Activated naive CD8-positive, alpha-beta T cell treated with anti-CD3 and anti-CD28 coated beads, Interleukin-2, amount 50 U/mL, for 24 hours (primary cell): ENCODE measurements around the gene ZDBF2.
"Not testable (repeated sequence)": the region's sequence is repeated elsewhere in the genome, so short reads cannot be mapped to it uniquely, and the experiment has no call there.

Experiments used
- ATAC-seq: fragments of 150-1000 bp; cut with Tn5 transposase; one replicate; pipeline ENCODE4 v1.10.0; 2021
- DNase-seq: peaks from one replicate; pipeline ENCODE4 v3.0.0; 2021
- H3K27ac Mint-ChIP-seq: one replicate; pipeline ENCODE4 v1.8.0; 2021; ENCODE audit warnings: mild to moderate bottlenecking, mixed read lengths
- H3K27me3 Mint-ChIP-seq: one replicate; pipeline ENCODE4 v1.8.0; 2021; ENCODE audit warnings: mixed read lengths
- H3K36me3 Mint-ChIP-seq: one replicate; pipeline ENCODE4 v1.8.0; 2021; ENCODE audit warnings: low read depth, mixed read lengths
- H3K4me1 Mint-ChIP-seq: one replicate; pipeline ENCODE4 v1.8.0; 2021; ENCODE audit warnings: mixed read lengths
- H3K4me3 Mint-ChIP-seq: one replicate; pipeline ENCODE4 v1.8.0; 2021; ENCODE audit warnings: mild to moderate bottlenecking, moderate library complexity, mixed read lengths
- H3K9me3 Mint-ChIP-seq: one replicate; pipeline ENCODE4 v1.8.0; 2021; ENCODE audit warnings: mixed read lengths

ZDBF2 gene

DNA sequence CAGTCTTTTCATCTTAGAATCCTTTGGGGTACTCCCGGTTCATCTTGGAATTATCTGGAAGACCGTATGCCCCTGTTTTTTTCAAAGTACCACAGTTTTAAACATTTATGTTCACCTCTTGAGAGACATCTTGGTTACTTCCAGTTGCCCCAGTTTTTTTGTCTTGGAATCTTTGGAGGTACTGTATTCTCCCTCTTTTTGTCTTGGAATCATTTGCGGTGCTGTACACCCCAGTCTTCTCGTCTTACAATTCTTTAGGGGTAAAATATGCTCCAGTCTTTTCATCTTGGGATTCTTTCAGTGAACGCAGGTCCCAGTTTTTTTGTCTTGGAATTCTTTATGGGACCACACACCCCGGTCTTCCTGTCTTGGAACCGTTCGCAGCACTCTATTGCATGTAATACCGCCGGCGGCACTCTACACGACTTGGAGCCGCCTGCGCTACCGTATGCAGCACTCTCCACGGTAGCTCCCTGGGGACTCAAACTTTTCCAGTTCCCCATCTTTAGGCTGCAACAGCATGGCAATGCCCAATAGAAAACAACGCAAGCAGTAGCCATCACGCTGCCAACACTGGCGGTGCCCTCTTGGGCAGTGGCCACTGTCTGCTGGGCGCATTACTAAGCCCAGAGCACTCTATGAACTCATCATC, 21.2 kb upstream of the ZDBF2 start:
- Mint-ChIP-seq H3K4me3 (no peak overlapping the region), H3K36me3 (peaks cover 7% of the 10 kb centered on the region), H3K27ac (no peak overlapping the region), H3K9me3 (peaks cover 11% of the 10 kb centered on the region), H3K27me3 (peaks cover 69% of the 10 kb centered on the region), H3K4me1 (peaks cover 2% of the 10 kb centered on the region)
- DNase-seq (no peak), ATAC-seq (no peak)

DNA sequence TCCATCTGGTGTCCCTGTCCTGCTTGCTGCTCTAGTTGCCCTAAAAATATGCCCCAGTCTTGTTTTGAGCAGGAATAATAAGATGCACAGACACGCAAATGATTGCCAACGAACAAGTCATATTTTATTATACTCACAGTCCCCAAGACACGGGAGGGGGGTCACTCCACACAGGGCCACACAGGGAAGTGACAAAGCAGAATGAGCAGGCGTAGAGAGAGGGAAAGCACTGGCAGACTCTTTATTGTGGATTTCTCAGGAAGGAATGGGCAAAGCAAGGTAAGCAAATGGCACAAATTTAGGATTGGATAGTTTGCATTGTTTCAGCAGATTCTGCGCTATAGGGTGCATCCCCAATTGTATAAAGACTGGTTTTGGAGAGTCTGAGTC, 20.7 kb upstream of the ZDBF2 start:
- peaks cover 11% of the 10 kb centered on the region for H3K9me3 Mint-ChIP-seq
- no peak for DNase-seq
- no peak overlapping the region for H3K4me3 Mint-ChIP-seq
- peaks cover 7% of the 10 kb centered on the region for H3K36me3 Mint-ChIP-seq
- H3K4me1 Mint-ChIP-seq = peaks cover 2% of the 10 kb centered on the region
- no peak overlapping the region for H3K27ac Mint-ChIP-seq
- H3K27me3 Mint-ChIP-seq = peaks cover 67% of the 10 kb centered on the region
- ATAC-seq = no peak

DNA sequence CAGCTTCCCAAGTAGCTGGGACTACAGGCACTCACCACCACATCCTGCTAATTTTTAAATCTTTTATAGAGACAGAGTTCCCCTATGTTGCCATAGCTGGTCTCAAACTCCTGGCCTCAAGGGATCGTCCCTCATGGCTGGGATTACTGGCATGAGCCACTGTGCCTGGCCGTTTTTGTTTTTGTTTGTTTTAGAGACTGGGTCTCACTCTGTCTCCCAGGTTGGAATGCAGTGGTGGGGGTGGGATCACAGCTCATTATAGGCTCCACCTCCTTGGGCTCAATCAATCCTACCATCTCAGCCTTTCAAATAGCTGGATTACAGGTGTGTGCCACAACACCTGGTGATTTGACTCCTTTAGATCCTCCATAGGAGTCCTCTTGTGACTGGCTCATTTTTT, 19.5 kb upstream of the ZDBF2 start:
- Mint-ChIP-seq H3K4me3 (no peak overlapping the region), H3K27me3 (peaks cover 64% of the 10 kb centered on the region), H3K9me3 (peaks cover 11% of the 10 kb centered on the region), H3K4me1 (peaks cover 5% of the 10 kb centered on the region), H3K27ac (no peak overlapping the region), H3K36me3 (peaks cover 7% of the 10 kb centered on the region)
- ATAC-seq (no peak), DNase-seq (no peak)

DNA sequence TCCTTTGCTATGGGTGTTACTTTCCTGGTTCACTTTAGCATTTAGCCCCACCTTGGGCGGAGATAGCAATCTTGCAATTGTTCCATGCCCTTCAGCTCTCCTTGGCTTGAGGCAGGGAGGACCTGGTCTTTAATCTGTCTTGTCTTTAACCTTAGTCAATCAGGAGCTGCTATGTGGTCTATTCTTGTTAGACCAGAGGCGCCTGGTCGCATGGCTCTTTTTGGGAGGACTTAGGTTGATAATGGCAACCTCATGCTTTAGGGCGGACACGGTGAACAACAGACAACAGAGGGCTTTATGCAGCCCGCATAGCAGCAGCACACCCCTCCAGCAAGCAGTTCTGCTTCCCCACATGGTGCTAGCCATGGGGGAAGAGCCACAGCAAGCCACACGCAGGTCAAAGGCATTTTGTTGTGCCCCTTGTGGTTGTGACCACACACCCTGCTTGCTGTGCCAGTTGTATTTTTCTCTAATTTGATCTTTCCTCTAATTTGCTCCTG, 17.7 kb upstream of the ZDBF2 start:
- no peak overlapping the region for H3K4me3 Mint-ChIP-seq
- ATAC-seq (no peak), DNase-seq (no peak)
- peaks cover 5% of the 10 kb centered on the region for H3K36me3 Mint-ChIP-seq
- peaks cover 11% of the 10 kb centered on the region for H3K9me3 Mint-ChIP-seq
- H3K27me3 Mint-ChIP-seq = peaks cover 63% of the 10 kb centered on the region
- H3K27ac Mint-ChIP-seq = no peak overlapping the region
- peaks cover 4% of the 10 kb centered on the region for H3K4me1 Mint-ChIP-seq

DNA sequence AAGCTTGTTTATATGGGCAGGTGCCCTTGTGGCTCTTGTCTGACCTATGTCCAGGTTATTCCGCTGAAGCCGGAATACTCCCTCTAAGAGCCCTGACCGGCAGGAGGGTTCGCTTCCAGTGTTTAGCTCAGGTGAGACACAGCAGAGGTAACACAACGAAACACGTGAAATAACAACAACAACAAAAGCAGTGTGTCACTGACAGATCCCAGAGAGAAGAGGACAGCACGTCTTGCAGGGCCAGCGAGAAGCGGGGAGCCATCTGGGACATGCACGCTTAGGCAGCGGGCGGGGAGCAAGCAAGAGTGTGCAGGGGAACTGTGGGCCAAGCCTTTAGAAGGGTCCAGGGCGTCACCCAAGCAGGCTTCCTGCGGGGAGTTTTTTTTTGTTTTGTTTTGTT, 17.1 kb upstream of the ZDBF2 start:
- Mint-ChIP-seq H3K27me3 (peaks cover 62% of the 10 kb centered on the region), H3K27ac (no peak overlapping the region), H3K4me1 (peaks cover 4% of the 10 kb centered on the region), H3K36me3 (peaks cover 5% of the 10 kb centered on the region), H3K4me3 (no peak overlapping the region), H3K9me3 (peaks cover 11% of the 10 kb centered on the region)
- DNase-seq (no peak), ATAC-seq (no peak)

GRCh38 chr2:206257861-206258260, 16.6 kb upstream of the ZDBF2 start:
- H3K4me1 Mint-ChIP-seq = peaks cover 4% of the 10 kb centered on the region
- H3K9me3 Mint-ChIP-seq = peaks cover 9% of the 10 kb centered on the region
- no peak for ATAC-seq
- peaks cover 5% of the 10 kb centered on the region for H3K36me3 Mint-ChIP-seq
- H3K27me3 Mint-ChIP-seq = peaks cover 62% of the 10 kb centered on the region
- no peak for DNase-seq
- no peak overlapping the region for H3K27ac Mint-ChIP-seq
- no peak overlapping the region for H3K4me3 Mint-ChIP-seq

GRCh38 chr2:206258615-206259014, 15.8 kb upstream of the ZDBF2 start:
- H3K27ac Mint-ChIP-seq, H3K4me3 Mint-ChIP-seq, H3K4me1 Mint-ChIP-seq, ATAC-seq, H3K9me3 Mint-ChIP-seq, H3K36me3 Mint-ChIP-seq, DNase-seq: not testable (repeated sequence)
- H3K27me3 Mint-ChIP-seq = peaks cover 61% of the 10 kb centered on the region

DNA sequence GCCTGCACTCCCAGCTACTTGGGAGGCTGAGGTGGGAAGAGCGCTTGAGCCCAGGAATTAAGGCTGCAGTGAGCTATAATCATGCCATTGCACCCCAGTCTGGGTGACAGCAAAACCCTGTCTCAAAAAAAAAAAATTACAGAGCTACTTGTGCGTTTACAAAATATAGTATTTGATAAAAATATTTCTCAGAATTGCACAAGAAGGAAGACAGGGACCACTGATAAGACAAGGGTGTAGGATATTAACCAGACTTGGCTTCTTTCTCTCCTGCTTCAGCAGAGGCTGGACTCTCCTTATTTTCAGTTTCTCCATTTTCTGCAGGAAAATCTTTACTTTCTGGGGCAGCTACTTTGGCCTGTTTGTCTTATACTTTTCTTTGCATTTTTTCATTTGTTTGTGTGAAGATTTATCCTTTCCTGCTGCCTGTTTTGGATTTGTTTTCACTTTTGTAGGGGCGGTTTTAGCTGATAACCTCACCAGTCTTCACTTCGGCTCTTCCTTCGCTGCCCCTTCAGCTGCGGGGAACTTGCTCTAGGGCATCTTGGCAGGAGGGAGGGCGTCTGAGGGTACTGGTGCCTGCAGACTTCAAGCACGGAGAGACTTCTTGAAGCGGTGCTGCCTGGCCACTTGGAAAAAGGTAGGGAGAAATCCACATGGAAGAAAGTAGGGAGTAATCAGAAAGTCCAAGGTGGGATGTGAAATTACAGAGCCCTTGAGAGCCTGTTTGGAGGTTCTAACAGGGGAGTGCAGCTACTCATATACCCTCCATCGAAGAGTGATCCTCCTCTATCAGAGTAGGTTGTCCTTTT, 14.9 kb upstream of the ZDBF2 start:
- no peak for ATAC-seq
- DNase-seq = no peak
- Mint-ChIP-seq H3K36me3 (peaks cover 4% of the 10 kb centered on the region), H3K27ac (no peak overlapping the region), H3K9me3 (no peaks in the 10 kb centered on the region), H3K4me3 (no peak overlapping the region), H3K27me3 (peaks cover 65% of the 10 kb centered on the region), H3K4me1 (peaks cover 11% of the 10 kb centered on the region)

DNA sequence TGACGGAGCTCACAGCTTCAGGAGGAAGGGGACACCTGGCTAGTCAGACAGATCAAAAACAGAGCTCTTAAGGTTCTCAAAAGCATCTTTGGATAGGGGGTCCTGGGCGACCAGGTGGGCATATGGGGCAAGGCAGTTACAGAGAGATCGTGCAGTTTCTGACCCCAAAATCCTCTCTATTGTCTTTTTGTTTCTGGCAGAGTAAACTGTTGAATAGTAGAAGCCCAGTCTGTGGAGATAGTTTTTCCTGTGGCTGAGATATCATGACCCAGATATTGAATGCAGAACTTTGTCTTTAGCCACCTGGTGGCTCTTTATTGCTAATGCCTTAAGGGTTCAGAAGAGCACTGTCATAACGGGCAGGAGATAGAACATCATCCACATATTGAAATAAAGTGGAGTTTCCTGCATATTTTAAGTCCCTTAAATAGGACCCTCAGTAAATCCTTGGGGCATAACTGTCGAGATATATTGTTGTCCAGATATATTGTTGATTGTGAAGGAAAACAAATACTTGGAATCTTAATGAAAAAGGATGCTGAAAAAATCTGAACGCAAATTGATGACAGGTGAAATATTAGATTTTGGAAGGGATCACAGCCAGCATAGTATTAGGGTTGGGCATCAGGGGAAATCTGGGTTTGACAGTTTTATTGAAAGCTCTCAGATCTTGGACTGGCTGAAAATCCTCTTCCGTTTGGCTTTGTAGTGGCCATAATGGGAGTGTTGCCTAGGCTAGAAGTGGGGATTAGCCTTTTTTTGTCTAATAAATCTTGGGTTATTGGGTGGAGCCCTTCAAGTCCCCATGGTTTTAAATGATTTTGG, 14.1 kb upstream of the ZDBF2 start:
- H3K27me3 Mint-ChIP-seq = peaks cover 66% of the 10 kb centered on the region
- H3K4me1 Mint-ChIP-seq = peaks cover 11% of the 10 kb centered on the region
- no peak for ATAC-seq
- H3K27ac Mint-ChIP-seq = no peak overlapping the region
- no peak overlapping the region for H3K4me3 Mint-ChIP-seq
- no peaks in the 10 kb centered on the region for H3K9me3 Mint-ChIP-seq
- H3K36me3 Mint-ChIP-seq = peaks cover 4% of the 10 kb centered on the region
- DNase-seq = no peak

GRCh38 chr2:206263959-206264603, 10.4 kb upstream of the ZDBF2 start:
- Mint-ChIP-seq H3K27ac (no peak overlapping the region), H3K27me3 (peaks cover 73% of the 10 kb centered on the region), H3K4me1 (peaks cover 11% of the 10 kb centered on the region), H3K4me3 (peak overlapping the region; percentile 2), H3K9me3 (no peaks in the 10 kb centered on the region), H3K36me3 (peaks cover 4% of the 10 kb centered on the region)
- DNase-seq (no peak), ATAC-seq (no peak)

DNA sequence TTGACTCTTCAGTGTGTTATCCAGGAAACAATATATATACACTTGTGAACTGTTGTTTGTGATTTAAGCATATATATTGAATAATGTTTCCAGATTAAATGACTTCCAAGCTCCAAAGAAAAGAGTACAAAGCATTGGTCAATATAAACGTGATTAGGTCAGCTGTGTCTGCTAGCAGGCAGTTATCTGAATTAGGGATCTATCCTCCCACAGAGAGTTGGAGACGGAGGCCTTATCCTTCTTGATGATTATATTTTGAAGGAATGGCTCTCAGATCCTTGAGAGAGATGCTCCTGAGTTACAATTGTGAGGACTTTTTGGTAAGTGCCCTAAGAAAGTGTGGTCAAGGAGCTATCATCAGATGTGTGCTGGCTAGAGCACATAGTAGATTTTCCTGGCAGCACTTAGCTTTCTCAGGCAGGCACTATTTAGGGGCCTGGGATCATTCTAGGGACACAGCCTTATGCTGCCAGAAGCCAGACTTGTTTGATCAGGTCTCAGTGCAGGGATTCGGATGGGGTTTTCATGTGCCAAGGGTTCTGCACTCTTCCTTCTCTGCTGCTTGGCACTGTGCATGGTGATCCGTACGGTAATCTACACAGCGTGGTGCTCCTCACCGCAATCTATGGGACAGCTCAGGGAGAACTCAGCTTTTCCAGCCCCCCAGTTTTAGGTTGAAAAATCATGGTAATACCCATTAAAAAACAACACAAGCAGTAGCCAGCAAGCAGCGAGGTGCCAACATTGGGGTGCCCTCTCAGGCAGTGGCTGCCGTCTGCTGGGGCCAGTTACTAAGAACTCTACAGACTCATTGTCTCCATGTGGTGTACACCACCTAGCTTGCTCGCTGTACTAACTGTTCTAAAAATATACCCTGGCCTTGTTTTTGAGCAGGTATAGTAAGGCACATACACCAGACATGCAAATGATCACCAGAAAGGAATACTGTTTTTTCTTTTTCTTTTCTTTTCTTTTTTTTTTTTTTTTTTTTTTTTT, 8.0 kb upstream of the ZDBF2 start:
- no peaks in the 10 kb centered on the region for H3K9me3 Mint-ChIP-seq
- ATAC-seq (no peak), DNase-seq (no peak)
- peaks cover 7% of the 10 kb centered on the region for H3K4me1 Mint-ChIP-seq
- no peak overlapping the region for H3K27ac Mint-ChIP-seq
- H3K36me3 Mint-ChIP-seq = peaks cover 4% of the 10 kb centered on the region
- peaks cover 68% of the 10 kb centered on the region for H3K27me3 Mint-ChIP-seq
- no peak overlapping the region for H3K4me3 Mint-ChIP-seq

- Mint-ChIP-seq H3K4me1 (peaks cover 7% of the 10 kb centered on the region), H3K36me3 (peaks cover 4% of the 10 kb centered on the region), H3K27ac (no peak overlapping the region), H3K9me3 (no peaks in the 10 kb centered on the region), H3K27me3 (peaks cover 74% of the 10 kb centered on the region), H3K4me3 (no peak overlapping the region)
- DNase-seq (no peak), ATAC-seq (no peak)
These were observed 6.9 kb upstream of the ZDBF2 start for GRCh38 chr2:206267567-206267966.

- Mint-ChIP-seq H3K27ac (no peak overlapping the region), H3K36me3 (no peaks in the 10 kb centered on the region), H3K9me3 (no peaks in the 10 kb centered on the region), H3K27me3 (peaks cover 71% of the 10 kb centered on the region), H3K4me1 (peaks cover 14% of the 10 kb centered on the region), H3K4me3 (no peak overlapping the region)
- ATAC-seq = no peak
- DNase-seq = no peak
These were observed 3.4 kb upstream of the ZDBF2 start for GRCh38 chr2:206271065-206271464.
